Fibroblast of mammary gland (primary cell): Measurements from ENCODE around the gene C5orf63.

Source experiments
- DNase-seq: peaks from one replicate; pipeline ENCODE4 v3.0.0-alpha.2; 2010; ENCODE audit warnings: low read depth
- H3K4me3 ChIP-seq: 2 replicates; pipeline ENCODE4 v1.5.1; 2011; ENCODE audit warnings: low read depth, mild to moderate bottlenecking, low read length, moderate library complexity; ENCODE audit not compliant: control insufficient read depth
- TF ChIP-seq, protein P1 (sequence below): conservative IDR thresholded peaks from 2 replicates; pipeline ENCODE4 v1.5.1; 2011; ENCODE audit warnings: low read depth, low read length, inconsistent platforms; ENCODE audit not compliant: control insufficient read depth, insufficient read depth

C5orf63 gene

DNA sequence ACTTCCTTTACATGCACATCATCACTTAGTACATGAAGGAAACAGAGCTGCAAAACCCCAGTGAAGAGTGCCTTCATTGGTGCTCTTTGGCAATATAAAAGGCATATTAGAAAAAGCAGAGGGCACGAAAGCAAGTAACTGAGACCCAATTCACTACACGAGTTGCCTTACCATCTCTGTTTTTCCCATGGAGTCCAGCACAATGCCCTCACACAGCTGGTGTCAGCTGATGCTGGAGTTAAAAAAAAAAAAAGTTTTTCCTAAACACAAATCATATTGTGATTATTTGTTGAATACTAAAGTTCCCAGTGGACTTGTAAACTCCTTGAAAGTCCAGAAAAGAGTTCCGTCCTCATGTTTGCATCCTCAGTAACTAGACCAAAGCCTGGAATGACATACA, 68.6 kb downstream of the C5orf63 start:
- no peak for DNase-seq
- TF ChIP-seq, protein P1, sequence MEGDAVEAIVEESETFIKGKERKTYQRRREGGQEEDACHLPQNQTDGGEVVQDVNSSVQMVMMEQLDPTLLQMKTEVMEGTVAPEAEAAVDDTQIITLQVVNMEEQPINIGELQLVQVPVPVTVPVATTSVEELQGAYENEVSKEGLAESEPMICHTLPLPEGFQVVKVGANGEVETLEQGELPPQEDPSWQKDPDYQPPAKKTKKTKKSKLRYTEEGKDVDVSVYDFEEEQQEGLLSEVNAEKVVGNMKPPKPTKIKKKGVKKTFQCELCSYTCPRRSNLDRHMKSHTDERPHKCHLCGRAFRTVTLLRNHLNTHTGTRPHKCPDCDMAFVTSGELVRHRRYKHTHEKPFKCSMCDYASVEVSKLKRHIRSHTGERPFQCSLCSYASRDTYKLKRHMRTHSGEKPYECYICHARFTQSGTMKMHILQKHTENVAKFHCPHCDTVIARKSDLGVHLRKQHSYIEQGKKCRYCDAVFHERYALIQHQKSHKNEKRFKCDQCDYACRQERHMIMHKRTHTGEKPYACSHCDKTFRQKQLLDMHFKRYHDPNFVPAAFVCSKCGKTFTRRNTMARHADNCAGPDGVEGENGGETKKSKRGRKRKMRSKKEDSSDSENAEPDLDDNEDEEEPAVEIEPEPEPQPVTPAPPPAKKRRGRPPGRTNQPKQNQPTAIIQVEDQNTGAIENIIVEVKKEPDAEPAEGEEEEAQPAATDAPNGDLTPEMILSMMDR, result no peak
- H3K4me3 ChIP-seq, result no peak overlapping the region

DNA sequence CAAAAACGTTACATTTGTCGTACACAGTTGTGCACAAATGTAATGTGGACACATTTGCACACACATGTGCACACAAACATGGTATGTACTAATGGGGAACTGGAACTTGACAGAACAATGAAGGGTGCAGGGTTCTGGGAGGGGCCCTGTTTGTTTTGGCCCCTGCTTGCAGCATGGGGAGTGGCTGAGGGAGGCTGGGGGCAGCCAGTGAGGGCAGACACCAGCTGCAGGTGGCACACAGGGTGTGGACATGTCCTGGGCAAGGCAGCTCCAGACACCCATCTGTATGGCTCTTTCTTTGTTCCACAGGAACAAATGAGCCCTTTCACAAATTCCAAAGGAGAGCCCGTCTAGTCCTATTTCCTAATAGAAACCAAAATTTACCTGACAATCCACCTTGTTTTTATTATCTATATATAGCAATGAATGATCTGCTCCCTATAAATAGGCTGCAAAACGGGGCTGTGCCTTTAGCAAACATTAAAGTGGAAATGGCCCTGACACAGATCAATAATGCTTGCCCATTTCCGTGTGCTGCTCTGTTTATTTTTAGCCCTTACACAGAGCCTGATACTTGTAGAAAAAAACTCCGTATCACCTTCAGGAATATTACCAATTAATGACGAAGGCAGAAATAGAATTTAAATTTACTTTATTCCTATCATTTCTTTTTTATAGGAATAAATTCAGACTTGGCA, 69.4 kb downstream of the C5orf63 start:
- H3K4me3 ChIP-seq, result no peak overlapping the region
- TF ChIP-seq, protein P1, result no peak
- no peak for DNase-seq

DNA sequence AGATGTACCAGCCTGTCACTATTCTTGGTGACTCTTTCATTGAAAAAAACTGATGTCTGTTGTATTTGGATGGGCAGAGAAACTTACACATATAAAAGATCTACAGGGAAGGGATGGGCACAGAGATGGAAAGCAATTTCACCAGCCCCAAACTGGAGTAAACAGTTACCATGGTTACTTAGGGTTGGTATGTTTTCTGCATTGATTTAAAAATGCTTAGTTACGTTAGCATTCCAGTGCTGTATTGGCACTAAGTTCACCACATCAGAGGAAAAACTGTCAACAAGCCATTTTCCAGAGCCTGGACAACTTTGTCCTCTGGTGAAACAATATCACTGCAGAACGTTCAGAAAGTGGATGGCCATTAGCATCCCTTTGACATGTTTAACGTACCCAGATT, 70.9 kb downstream of the C5orf63 start:
- TF ChIP-seq, protein P1, result no peak
- no peak overlapping the region for H3K4me3 ChIP-seq
- peak; percentile 25 for DNase-seq

DNA sequence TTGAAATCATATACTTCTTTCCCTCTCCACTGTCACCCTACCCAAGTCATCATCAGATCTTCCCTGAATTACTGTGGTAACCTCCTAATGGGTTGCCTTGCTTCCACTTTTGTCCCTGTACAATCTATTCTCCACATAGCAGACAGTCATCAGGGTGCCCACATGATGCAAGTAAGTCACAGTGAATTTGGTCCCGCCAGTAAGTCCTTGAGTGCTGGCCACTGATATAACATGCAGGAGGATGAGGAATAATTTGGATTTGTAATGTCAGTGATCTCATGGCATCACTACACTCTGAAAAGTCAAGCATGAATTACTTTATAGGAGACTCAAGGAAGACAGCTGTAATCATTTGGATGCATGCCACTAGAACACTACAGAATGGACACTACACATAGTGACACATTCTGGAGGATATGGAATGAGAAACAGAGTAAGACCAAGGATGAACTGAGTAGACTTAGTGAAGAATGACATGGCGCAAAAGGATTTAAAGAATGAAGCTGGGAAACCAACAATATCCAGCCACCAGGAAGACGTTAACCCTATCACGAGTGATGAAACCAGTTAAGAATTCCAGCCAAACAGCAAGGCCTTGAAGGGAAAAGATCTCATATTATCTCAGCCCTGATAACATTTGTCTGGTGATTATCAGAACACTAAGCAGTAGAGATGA, 71.5 kb downstream of the C5orf63 start:
- DNase-seq, result peak; percentile 94
- no peak overlapping the region for H3K4me3 ChIP-seq
- TF ChIP-seq, protein P1, result no peak
